ENCODE data around the gene SFTPA1.
"Not testable (repeated sequence)": the region's sequence is repeated elsewhere in the genome, so short reads cannot be mapped to it uniquely, and the experiment has no call there.

SFTPA1 gene

DNA sequence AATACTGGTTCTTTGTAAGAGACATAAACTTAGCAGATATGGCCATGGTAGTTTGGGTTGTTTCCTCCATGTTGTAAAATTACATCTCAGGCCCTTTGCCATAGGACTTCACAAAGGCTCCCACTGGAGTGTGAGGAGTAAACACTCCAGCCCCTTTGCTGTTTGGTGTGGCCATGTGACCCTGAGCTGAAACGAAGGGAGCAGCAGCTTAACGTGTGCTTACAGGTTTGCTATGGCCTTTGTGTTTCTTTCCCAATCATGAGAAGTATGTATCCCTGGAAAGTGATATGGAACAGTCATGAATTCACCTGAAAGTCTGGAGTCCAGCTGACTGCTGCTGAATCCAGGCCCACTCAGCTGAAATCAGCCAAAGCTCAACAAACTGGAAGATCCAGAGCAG is 23.8 kb upstream of the SFTPA1 start:
- H4K20me1 ChIP-seq (ENCODE audit: insufficient read depth, low read length), result no peaks in the 10 kb centered on the region
- H3K36me3 ChIP-seq (replicated peaks; ENCODE audit: insufficient read depth, low read length), result no peaks in the 10 kb centered on the region
- H3K4me3 ChIP-seq (ENCODE audit: low read length), result no peak overlapping the region
- H3K9ac ChIP-seq (ENCODE audit: low read length), result no peak overlapping the region
- no peaks in the 10 kb centered on the region for H3K9me3 ChIP-seq (replicated peaks; ENCODE audit: insufficient read depth, low read length)
- H2AFZ ChIP-seq (ENCODE audit: low read length), result no peak overlapping the region
- DNase-seq, result no peak
- no peaks in the 10 kb centered on the region for H3F3A ChIP-seq (ENCODE audit: insufficient read depth, low read length)
- no peak overlapping the region for H3K27ac ChIP-seq (ENCODE audit: low read length)
- no peaks in the 10 kb centered on the region for H3K79me2 ChIP-seq (ENCODE audit: low read length)
- TF ChIP-seq EZH2phosphoT487 (IDR thresholded peaks at IDR 0.05; ENCODE audit: low read length) (no peak), EZH2 (optimal IDR thresholded peaks at IDR 0.05; ENCODE audit: low read depth, low read length) (no peak), CTCF (IDR thresholded peaks at IDR 0.05; ENCODE audit: low read length) (no peak)
- H3K4me2 ChIP-seq (ENCODE audit: low read depth, low read length), result no peak overlapping the region
- H3K27me3 ChIP-seq (replicated peaks; ENCODE audit: insufficient read depth, low read length), result no peaks in the 10 kb centered on the region
- no peaks in the 10 kb centered on the region for H3K4me1 ChIP-seq (ENCODE audit: low read length)
- H3K9me2 ChIP-seq (replicated peaks; ENCODE audit: insufficient read depth, low read length), result no peaks in the 10 kb centered on the region

DNA sequence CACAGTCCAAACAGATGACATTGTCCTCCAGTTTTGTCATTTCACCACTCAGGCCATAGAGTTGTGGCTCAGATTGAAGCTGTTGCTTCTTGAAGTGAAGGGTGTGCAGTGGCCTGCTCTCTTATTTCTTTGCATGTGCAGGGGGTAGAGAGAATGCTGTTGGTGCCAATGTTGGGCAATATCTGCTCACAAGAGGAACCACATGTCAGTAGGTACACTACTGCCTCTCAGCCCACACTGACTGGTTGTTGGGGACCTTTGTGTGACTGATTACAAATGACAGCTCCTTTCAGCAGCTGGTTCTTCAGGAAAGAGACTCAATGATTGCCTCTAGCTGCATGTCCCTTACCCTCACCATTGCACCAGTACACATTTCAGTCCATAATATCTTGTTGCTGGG is 21.9 kb upstream of the SFTPA1 start:
- TF ChIP-seq EZH2 (optimal IDR thresholded peaks at IDR 0.05; ENCODE audit: low read depth, low read length) (no peak), EZH2phosphoT487 (IDR thresholded peaks at IDR 0.05; ENCODE audit: low read length) (no peak), CTCF (IDR thresholded peaks at IDR 0.05; ENCODE audit: low read length) (no peak)
- Histone ChIP-seq H3K36me3 (replicated peaks; ENCODE audit: insufficient read depth, low read length) (no peaks in the 10 kb centered on the region), H3K4me1 (ENCODE audit: low read length) (no peaks in the 10 kb centered on the region), H4K20me1 (ENCODE audit: insufficient read depth, low read length) (no peaks in the 10 kb centered on the region), H3K9me2 (replicated peaks; ENCODE audit: insufficient read depth, low read length) (no peaks in the 10 kb centered on the region), H3K9me3 (replicated peaks; ENCODE audit: insufficient read depth, low read length) (no peaks in the 10 kb centered on the region), H3F3A (ENCODE audit: insufficient read depth, low read length) (no peaks in the 10 kb centered on the region), H3K79me2 (ENCODE audit: low read length) (no peaks in the 10 kb centered on the region), H3K9ac (ENCODE audit: low read length) (no peak overlapping the region), H2AFZ (ENCODE audit: low read length) (no peak overlapping the region), H3K27ac (ENCODE audit: low read length) (no peak overlapping the region), H3K4me3 (ENCODE audit: low read length) (no peak overlapping the region), H3K27me3 (replicated peaks; ENCODE audit: insufficient read depth, low read length) (no peaks in the 10 kb centered on the region), H3K4me2 (ENCODE audit: low read depth, low read length) (no peak overlapping the region)
- no peak for DNase-seq

DNA sequence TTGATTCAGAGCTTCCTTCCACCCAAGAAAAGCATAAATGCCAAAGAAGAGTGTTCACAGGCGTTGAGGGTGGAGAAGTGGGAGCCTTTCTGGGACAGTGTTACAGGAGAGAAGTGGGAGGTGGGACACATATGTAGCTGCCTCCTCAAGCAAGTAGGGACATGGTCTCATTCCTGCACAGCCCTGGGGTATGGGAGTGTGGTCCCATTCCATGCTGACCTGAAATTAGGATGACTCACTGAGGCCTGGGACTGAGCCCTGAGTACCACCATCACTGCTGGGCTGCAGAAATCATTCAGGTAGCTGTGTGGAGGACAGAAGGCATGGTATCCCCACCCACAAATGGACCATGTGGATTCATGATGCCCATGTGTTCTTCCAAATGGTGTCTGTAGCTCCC is 17.4 kb upstream of the SFTPA1 start:
- DNase-seq, result no peak
- Histone ChIP-seq H3K27me3 (replicated peaks; ENCODE audit: insufficient read depth, low read length) (no peaks in the 10 kb centered on the region), H3F3A (ENCODE audit: insufficient read depth, low read length) (no peaks in the 10 kb centered on the region), H3K4me2 (ENCODE audit: low read depth, low read length) (no peak overlapping the region), H3K9me2 (replicated peaks; ENCODE audit: insufficient read depth, low read length) (no peaks in the 10 kb centered on the region), H3K9me3 (replicated peaks; ENCODE audit: insufficient read depth, low read length) (peaks cover 4% of the 10 kb centered on the region; the same call in 1 of the 2 replicates), H3K36me3 (replicated peaks; ENCODE audit: insufficient read depth, low read length) (no peaks in the 10 kb centered on the region), H3K4me1 (ENCODE audit: low read length) (no peaks in the 10 kb centered on the region), H3K27ac (ENCODE audit: low read length) (no peak overlapping the region), H4K20me1 (ENCODE audit: insufficient read depth, low read length) (no peaks in the 10 kb centered on the region), H2AFZ (ENCODE audit: low read length) (no peak overlapping the region), H3K9ac (ENCODE audit: low read length) (no peak overlapping the region), H3K79me2 (ENCODE audit: low read length) (no peaks in the 10 kb centered on the region), H3K4me3 (ENCODE audit: low read length) (no peak overlapping the region)
- TF ChIP-seq EZH2phosphoT487 (IDR thresholded peaks at IDR 0.05; ENCODE audit: low read length) (no peak), EZH2 (optimal IDR thresholded peaks at IDR 0.05; ENCODE audit: low read depth, low read length) (no peak), CTCF (IDR thresholded peaks at IDR 0.05; ENCODE audit: low read length) (no peak)

DNA sequence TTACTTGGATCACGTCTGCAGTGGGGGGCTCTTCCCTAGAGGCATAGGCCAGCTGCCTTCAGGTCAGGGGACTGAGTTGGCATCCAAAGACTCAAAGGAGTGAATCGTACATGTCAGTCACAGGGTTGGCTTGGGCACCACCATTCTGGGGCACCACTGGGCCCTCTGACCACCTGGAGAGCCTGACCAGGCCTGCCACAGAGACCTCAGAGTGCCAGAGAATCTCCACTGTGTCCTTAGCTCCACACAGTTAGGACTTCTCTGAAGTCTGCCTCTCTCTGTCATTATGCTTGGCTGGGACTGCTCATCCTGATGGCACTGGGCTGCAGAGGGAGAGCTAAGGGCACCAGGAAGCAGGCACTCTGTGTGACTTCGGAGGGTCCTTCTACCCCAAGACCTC is 16.2 kb upstream of the SFTPA1 start:
- H3K27ac ChIP-seq (ENCODE audit: low read length); H3K9me3 ChIP-seq (replicated peaks; ENCODE audit: insufficient read depth, low read length); H3F3A ChIP-seq (ENCODE audit: insufficient read depth, low read length); H3K36me3 ChIP-seq (replicated peaks; ENCODE audit: insufficient read depth, low read length); H3K4me3 ChIP-seq (ENCODE audit: low read length); H3K27me3 ChIP-seq (replicated peaks; ENCODE audit: insufficient read depth, low read length); H3K9me2 ChIP-seq (replicated peaks; ENCODE audit: insufficient read depth, low read length); H3K79me2 ChIP-seq (ENCODE audit: low read length); H3K9ac ChIP-seq (ENCODE audit: low read length); H3K4me1 ChIP-seq (ENCODE audit: low read length); H4K20me1 ChIP-seq (ENCODE audit: insufficient read depth, low read length); DNase-seq; H3K4me2 ChIP-seq (ENCODE audit: low read depth, low read length); H2AFZ ChIP-seq (ENCODE audit: low read length): not testable (repeated sequence)
